Measurements from ENCODE around the gene DNER.

DNA sequence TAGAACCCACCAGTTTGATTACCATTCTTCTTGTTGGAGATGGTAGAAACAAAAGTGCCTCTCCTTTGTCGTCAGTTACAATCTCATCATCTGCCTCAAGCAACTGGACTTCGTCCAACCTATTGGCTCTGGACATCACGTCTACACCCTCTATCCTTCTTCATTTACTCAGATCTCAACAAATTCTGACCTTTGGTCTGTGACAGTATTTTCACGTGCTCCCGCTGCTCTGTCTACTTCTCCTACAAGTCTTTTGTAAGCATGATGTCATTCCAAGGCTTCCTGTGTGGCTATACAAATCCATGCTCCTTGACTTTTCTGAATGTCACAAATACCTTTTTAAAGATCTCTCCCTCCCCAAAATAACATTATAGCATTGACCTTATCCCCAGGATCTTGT lies 400.2 kb downstream of the DNER start:
- TF ChIP-seq, protein P1, sequence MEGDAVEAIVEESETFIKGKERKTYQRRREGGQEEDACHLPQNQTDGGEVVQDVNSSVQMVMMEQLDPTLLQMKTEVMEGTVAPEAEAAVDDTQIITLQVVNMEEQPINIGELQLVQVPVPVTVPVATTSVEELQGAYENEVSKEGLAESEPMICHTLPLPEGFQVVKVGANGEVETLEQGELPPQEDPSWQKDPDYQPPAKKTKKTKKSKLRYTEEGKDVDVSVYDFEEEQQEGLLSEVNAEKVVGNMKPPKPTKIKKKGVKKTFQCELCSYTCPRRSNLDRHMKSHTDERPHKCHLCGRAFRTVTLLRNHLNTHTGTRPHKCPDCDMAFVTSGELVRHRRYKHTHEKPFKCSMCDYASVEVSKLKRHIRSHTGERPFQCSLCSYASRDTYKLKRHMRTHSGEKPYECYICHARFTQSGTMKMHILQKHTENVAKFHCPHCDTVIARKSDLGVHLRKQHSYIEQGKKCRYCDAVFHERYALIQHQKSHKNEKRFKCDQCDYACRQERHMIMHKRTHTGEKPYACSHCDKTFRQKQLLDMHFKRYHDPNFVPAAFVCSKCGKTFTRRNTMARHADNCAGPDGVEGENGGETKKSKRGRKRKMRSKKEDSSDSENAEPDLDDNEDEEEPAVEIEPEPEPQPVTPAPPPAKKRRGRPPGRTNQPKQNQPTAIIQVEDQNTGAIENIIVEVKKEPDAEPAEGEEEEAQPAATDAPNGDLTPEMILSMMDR (conservative IDR thresholded peaks at IDR 0.05): no peak
- TF ChIP-seq EZH2 (IDR thresholded peaks at IDR 0.05; ENCODE audit: low read depth): no peak
